ENCODE measurements around the gene ASB14.

The ASB14 gene

GRCh38 chr3:57288403-57288802 is 4.1 kb downstream of the ASB14 start:
- H4K91ac ChIP-seq (ENCODE audit: low read depth, low read length, poor library complexity): no peak overlapping the region
- no peak overlapping the region for H2BK12ac ChIP-seq (ENCODE audit: low read length)
- no peak overlapping the region for H3K18ac ChIP-seq (ENCODE audit: low read length)
- H3K23ac ChIP-seq (ENCODE audit: low read depth, low read length, poor library complexity): no peak overlapping the region
- H3K9ac ChIP-seq (ENCODE audit: low read depth, low read length, poor library complexity): no peak overlapping the region
- peaks cover 0 to 4% of the 10 kb centered on the region in 2 donors for H3K9me3 ChIP-seq (replicated peaks in 1 of 2; ENCODE audit: control insufficient read depth in 2 of 2, insufficient read depth in 1 of 2, low read depth in 1 of 2, low read length in 2 of 2)
- WGBS, 2 donors (ENCODE audit: extremely low coverage in 2 of 2, insufficient read length in 2 of 2, insufficient replicate concordance in 1 of 2): no CpG with 5 or more reads among the region's 9 CpGs
- H3K14ac ChIP-seq (ENCODE audit: low read length): no peak overlapping the region
- H2BK15ac ChIP-seq (ENCODE audit: low read length): no peak overlapping the region
- no peaks in the 10 kb centered on the region for H3K79me1 ChIP-seq (ENCODE audit: low read depth, low read length)
- H3K4me1 ChIP-seq (ENCODE audit: control insufficient read depth in 2 of 2, insufficient read depth in 1 of 2, low read depth in 1 of 2, low read length in 2 of 2): no peaks in the 10 kb centered on the region
- H2AFZ ChIP-seq (ENCODE audit: low read length): no peak overlapping the region
- H4K8ac ChIP-seq (ENCODE audit: low read depth, low read length): no peak overlapping the region
- H3K36me3 ChIP-seq (replicated peaks in 1 of 2; ENCODE audit: control insufficient read depth in 2 of 2, insufficient read depth in 2 of 2, low read length in 2 of 2): no peaks in the 10 kb centered on the region
- DNase-seq (ENCODE audit: low spot score): peak; percentile 14
- peaks cover 0 to 4% (median 0%) of the 10 kb centered on the region in 3 experiments for H3K27me3 ChIP-seq (ENCODE audit: control insufficient read depth in 3 of 3, insufficient read depth in 3 of 3, low read depth in 1 of 3, low read length in 3 of 3)
- no peak overlapping the region for H2BK5ac ChIP-seq (ENCODE audit: low read length)
- no peak overlapping the region for H2AK5ac ChIP-seq (ENCODE audit: low read depth, low read length)
- H3K4me3 ChIP-seq (ENCODE audit: low read length in 2 of 2): no peak overlapping the region
- no peak overlapping the region for H3K27ac ChIP-seq (replicated peaks; ENCODE audit: low read length)
- H3K4me2 ChIP-seq (ENCODE audit: insufficient read depth, low read length, poor library complexity, severe bottlenecking): no peak overlapping the region
- no peak overlapping the region for H2BK120ac ChIP-seq (ENCODE audit: low read depth, low read length)
- H3K4ac ChIP-seq (ENCODE audit: low read length): no peak overlapping the region

GRCh38 chr3:57287205-57287604 is 5.3 kb downstream of the ASB14 start:
- H3K9me3 ChIP-seq (replicated peaks in 1 of 2; ENCODE audit: control insufficient read depth in 2 of 2, insufficient read depth in 1 of 2, low read depth in 1 of 2, low read length in 2 of 2): peaks cover 0 to 4% of the 10 kb centered on the region in 2 donors
- no peaks in the 10 kb centered on the region for H3K27me3 ChIP-seq (ENCODE audit: control insufficient read depth in 3 of 3, insufficient read depth in 3 of 3, low read depth in 1 of 3, low read length in 3 of 3)
- H3K4ac ChIP-seq (ENCODE audit: low read length): no peak overlapping the region
- H2AFZ ChIP-seq (ENCODE audit: low read length): no peak overlapping the region
- H3K9ac ChIP-seq (ENCODE audit: low read depth, low read length, poor library complexity): no peak overlapping the region
- WGBS, 2 donors (ENCODE audit: extremely low coverage in 2 of 2, insufficient read length in 2 of 2, insufficient replicate concordance in 1 of 2): no CpG with 5 or more reads among the region's 2 CpGs
- no peaks in the 10 kb centered on the region for H3K79me1 ChIP-seq (ENCODE audit: low read depth, low read length)
- no peak overlapping the region for H3K4me3 ChIP-seq (ENCODE audit: low read length in 2 of 2)
- no peak overlapping the region for H4K8ac ChIP-seq (ENCODE audit: low read depth, low read length)
- no peak overlapping the region for H2BK5ac ChIP-seq (ENCODE audit: low read length)
- H3K27ac ChIP-seq (replicated peaks; ENCODE audit: low read length): no peak overlapping the region
- no peak overlapping the region for H4K91ac ChIP-seq (ENCODE audit: low read depth, low read length, poor library complexity)
- no peak overlapping the region for H2BK15ac ChIP-seq (ENCODE audit: low read length)
- no peak overlapping the region for H2BK12ac ChIP-seq (ENCODE audit: low read length)
- no peak for DNase-seq (ENCODE audit: low spot score)
- no peaks in the 10 kb centered on the region for H3K4me1 ChIP-seq (ENCODE audit: control insufficient read depth in 2 of 2, insufficient read depth in 1 of 2, low read depth in 1 of 2, low read length in 2 of 2)
- no peak overlapping the region for H3K23ac ChIP-seq (ENCODE audit: low read depth, low read length, poor library complexity)
- no peak overlapping the region for H3K4me2 ChIP-seq (ENCODE audit: insufficient read depth, low read length, poor library complexity, severe bottlenecking)
- H3K14ac ChIP-seq (ENCODE audit: low read length): no peak overlapping the region
- H2BK120ac ChIP-seq (ENCODE audit: low read depth, low read length): no peak overlapping the region
- H3K36me3 ChIP-seq (replicated peaks in 1 of 2; ENCODE audit: control insufficient read depth in 2 of 2, insufficient read depth in 2 of 2, low read length in 2 of 2): no peaks in the 10 kb centered on the region
- H2AK5ac ChIP-seq (ENCODE audit: low read depth, low read length): no peak overlapping the region
- no peak overlapping the region for H3K18ac ChIP-seq (ENCODE audit: low read length)

GRCh38 chr3:57283334-57283733 is 9.2 kb downstream of the ASB14 start:
- H3K27ac ChIP-seq (replicated peaks; ENCODE audit: low read length): no peak overlapping the region
- H3K36me3 ChIP-seq (replicated peaks in 1 of 2; ENCODE audit: control insufficient read depth in 2 of 2, insufficient read depth in 2 of 2, low read length in 2 of 2): no peaks in the 10 kb centered on the region
- no peak overlapping the region for H2BK12ac ChIP-seq (ENCODE audit: low read length)
- no peaks in the 10 kb centered on the region for H3K4me1 ChIP-seq (ENCODE audit: control insufficient read depth in 2 of 2, insufficient read depth in 1 of 2, low read depth in 1 of 2, low read length in 2 of 2)
- H3K27me3 ChIP-seq (ENCODE audit: control insufficient read depth in 3 of 3, insufficient read depth in 3 of 3, low read depth in 1 of 3, low read length in 3 of 3): no peaks in the 10 kb centered on the region
- peaks cover 0 to 12% of the 10 kb centered on the region in 2 donors for H3K9me3 ChIP-seq (replicated peaks in 1 of 2; ENCODE audit: control insufficient read depth in 2 of 2, insufficient read depth in 1 of 2, low read depth in 1 of 2, low read length in 2 of 2)
- H2BK15ac ChIP-seq (ENCODE audit: low read length): no peak overlapping the region
- no peak overlapping the region for H2BK5ac ChIP-seq (ENCODE audit: low read length)
- H3K18ac ChIP-seq (ENCODE audit: low read length): peak overlapping the region; percentile 78
- no peak overlapping the region for H3K14ac ChIP-seq (ENCODE audit: low read length)
- H3K79me1 ChIP-seq (ENCODE audit: low read depth, low read length): no peaks in the 10 kb centered on the region
- no peak overlapping the region for H2BK120ac ChIP-seq (ENCODE audit: low read depth, low read length)
- H2AK5ac ChIP-seq (ENCODE audit: low read depth, low read length): no peak overlapping the region
- WGBS, 2 donors (ENCODE audit: extremely low coverage in 2 of 2, insufficient read length in 2 of 2, insufficient replicate concordance in 1 of 2): no CpG with 5 or more reads among the region's 6 CpGs
- no peak overlapping the region for H4K91ac ChIP-seq (ENCODE audit: low read depth, low read length, poor library complexity)
- peak overlapping the region in 1 of 2 donors; percentile 0 for H3K4me3 ChIP-seq (ENCODE audit: low read length in 2 of 2)
- no peak overlapping the region for H3K4ac ChIP-seq (ENCODE audit: low read length)
- no peak overlapping the region for H3K9ac ChIP-seq (ENCODE audit: low read depth, low read length, poor library complexity)
- no peak overlapping the region for H3K23ac ChIP-seq (ENCODE audit: low read depth, low read length, poor library complexity)
- no peak overlapping the region for H4K8ac ChIP-seq (ENCODE audit: low read depth, low read length)
- DNase-seq (ENCODE audit: low spot score): no peak
- no peak overlapping the region for H3K4me2 ChIP-seq (ENCODE audit: insufficient read depth, low read length, poor library complexity, severe bottlenecking)
- H2AFZ ChIP-seq (ENCODE audit: low read length): no peak overlapping the region

GRCh38 chr3:57281715-57282114 is 10.8 kb downstream of the ASB14 start:
- DNase-seq (ENCODE audit: low spot score): no peak
- Histone ChIP-seq H3K36me3 (replicated peaks in 1 of 2; ENCODE audit: control insufficient read depth in 2 of 2, insufficient read depth in 2 of 2, low read length in 2 of 2) (no peaks in the 10 kb centered on the region), H3K14ac (ENCODE audit: low read length) (no peak overlapping the region), H4K8ac (ENCODE audit: low read depth, low read length) (no peak overlapping the region), H2BK15ac (ENCODE audit: low read length) (no peak overlapping the region), H2BK12ac (ENCODE audit: low read length) (no peak overlapping the region), H3K27me3 (ENCODE audit: control insufficient read depth in 3 of 3, insufficient read depth in 3 of 3, low read depth in 1 of 3, low read length in 3 of 3) (no peaks in the 10 kb centered on the region), H3K4me2 (ENCODE audit: insufficient read depth, low read length, poor library complexity, severe bottlenecking) (no peak overlapping the region), H3K4me1 (ENCODE audit: control insufficient read depth in 2 of 2, insufficient read depth in 1 of 2, low read depth in 1 of 2, low read length in 2 of 2) (no peaks in the 10 kb centered on the region), H2BK5ac (ENCODE audit: low read length) (no peak overlapping the region), H3K27ac (replicated peaks; ENCODE audit: low read length) (no peak overlapping the region), H3K23ac (ENCODE audit: low read depth, low read length, poor library complexity) (no peak overlapping the region), H2BK120ac (ENCODE audit: low read depth, low read length) (no peak overlapping the region), H3K4me3 (ENCODE audit: low read length in 2 of 2) (no peak overlapping the region), H3K79me1 (ENCODE audit: low read depth, low read length) (no peaks in the 10 kb centered on the region), H2AK5ac (ENCODE audit: low read depth, low read length) (no peak overlapping the region), H3K18ac (ENCODE audit: low read length) (no peak overlapping the region), H4K91ac (ENCODE audit: low read depth, low read length, poor library complexity) (no peak overlapping the region), H2AFZ (ENCODE audit: low read length) (no peak overlapping the region), H3K9me3 (replicated peaks in 1 of 2; ENCODE audit: control insufficient read depth in 2 of 2, insufficient read depth in 1 of 2, low read depth in 1 of 2, low read length in 2 of 2) (peaks cover 0 to 12% of the 10 kb centered on the region in 2 donors), H3K9ac (ENCODE audit: low read depth, low read length, poor library complexity) (no peak overlapping the region), H3K4ac (ENCODE audit: low read length) (no peak overlapping the region)
- no CpG with 5 or more reads among the region's 1 CpG for WGBS, 2 donors (ENCODE audit: extremely low coverage in 2 of 2, insufficient read length in 2 of 2, insufficient replicate concordance in 1 of 2)

Measured in neuronal stem cell (in vitro differentiated cells).